Spinal cord (tissue), 10 donors: ENCODE results near the gene FOXE1. TPM values are rescaled to one million over a fixed set of nuclear protein-coding genes. Genes with fewer than 3 reads are reported as not detected.

ENCODE experiments used
- DNase-seq, 6 donors: peaks; one replicate each; pipeline versions ENCODE4 v3.0.0 to v3.0.0-alpha.2; 2013 to 2015; ENCODE audit warnings: low spot score in 6 of 6, low read depth in 4 of 6
- H3K27ac ChIP-seq: one replicate; pipeline ENCODE4 v1.5.1; 2013; ENCODE audit warnings: low read depth, low read length, control low read depth
- H3K27me3 ChIP-seq: one replicate; pipeline ENCODE4 v1.6.1; 2013; ENCODE audit warnings: low read length; ENCODE audit not compliant: control insufficient read depth, insufficient read depth
- H3K36me3 ChIP-seq: one replicate; pipeline ENCODE4 v1.6.1; 2013; ENCODE audit warnings: low read length; ENCODE audit not compliant: control insufficient read depth, insufficient read depth
- H3K4me1 ChIP-seq: one replicate; pipeline ENCODE4 v1.6.1; 2013; ENCODE audit warnings: low read length; ENCODE audit not compliant: control insufficient read depth, insufficient read depth
- H3K4me3 ChIP-seq: one replicate; pipeline ENCODE4 v1.5.1; 2013; ENCODE audit warnings: low read depth, low read length, control low read depth
- H3K9me3 ChIP-seq: one replicate; pipeline ENCODE4 v1.6.1; 2013; ENCODE audit warnings: low read length; ENCODE audit not compliant: control insufficient read depth, insufficient read depth
- WGBS: methylation state at CpG from one replicate; pipeline ENCODE4 v1.1.5; 2013; ENCODE audit warnings: missing lambda C conversion rate; ENCODE audit not compliant: insufficient coverage; 5-methylcytosine and 5-hydroxymethylcytosine counted together
- polyA plus RNA-seq, 2 donors: library from polyadenylated mRNA; unstranded; fragments of 120-200 nt; gene quantifications; one replicate each; pipeline ENCODE4 v1.2.1, GENCODE V29; 2013; ENCODE audit not compliant: insufficient read length in 2 of 2
- total RNA-seq, 2 donors: library from RNA; depleted of rRNA in 1 of 2; stranded (reverse); fragments of 120-200 nt in 1 of 2; fragments of >200 nt in 1 of 2; gene quantifications; one replicate each; pipeline versions ENCODE4 v1.2.3 to v1.2.4, GENCODE V29; 2013 to 2014
- donor health status: healthy.

FOXE1 gene
- total and polyA plus RNA-seq, 4 donors = not detected

GRCh38 chr9:97813072-97813471, 40.0 kb upstream of the FOXE1 start:
- Histone ChIP-seq H3K27me3 (no peaks in the 10 kb centered on the region), H3K9me3 (peaks cover 2% of the 10 kb centered on the region), H3K36me3 (no peaks in the 10 kb centered on the region), H3K4me1 (no peaks in the 10 kb centered on the region), H3K27ac (no peak overlapping the region), H3K4me3 (no peak overlapping the region)
- no peak for DNase-seq

- Histone ChIP-seq H3K27ac (no peak overlapping the region), H3K4me1 (no peaks in the 10 kb centered on the region), H3K4me3 (no peak overlapping the region), H3K36me3 (no peaks in the 10 kb centered on the region), H3K9me3 (peaks cover 2% of the 10 kb centered on the region), H3K27me3 (peaks cover 3% of the 10 kb centered on the region)
- no peak for DNase-seq
- WGBS = 100% methylated on average over 1 of the region's 1 CpG
Measured at GRCh38 chr9:97819735-97820134, 33.3 kb upstream of the FOXE1 start.

GRCh38 chr9:97820373-97820772, 32.7 kb upstream of the FOXE1 start:
- DNase-seq = no peak
- no CpG with 5 or more reads among the region's 1 CpG for WGBS
- Histone ChIP-seq H3K36me3 (no peaks in the 10 kb centered on the region), H3K27me3 (peaks cover 5% of the 10 kb centered on the region), H3K4me3 (no peak overlapping the region), H3K9me3 (peaks cover 2% of the 10 kb centered on the region), H3K4me1 (no peaks in the 10 kb centered on the region), H3K27ac (no peak overlapping the region)

- 33% methylated on average over 10 of the region's 15 CpGs for WGBS
Measured at GRCh38 chr9:97830884-97831829, 21.9 kb upstream of the FOXE1 start.

GRCh38 chr9:97831843-97832636, 21.0 kb upstream of the FOXE1 start:
- H3K27me3 ChIP-seq = peaks cover 5% of the 10 kb centered on the region
- 48% methylated on average over 5 of the region's 10 CpGs for WGBS
- H3K36me3 ChIP-seq = no peaks in the 10 kb centered on the region
- H3K27ac ChIP-seq = no peak overlapping the region
- no peak overlapping the region for H3K4me3 ChIP-seq
- peaks cover 7% of the 10 kb centered on the region for H3K4me1 ChIP-seq
- H3K9me3 ChIP-seq = no peaks in the 10 kb centered on the region
- no peak for DNase-seq

More at GRCh38 chr9:97830884-97831829, 21.9 kb upstream of the FOXE1 start:
- Histone ChIP-seq H3K4me3 (no peak overlapping the region), H3K9me3 (no peaks in the 10 kb centered on the region), H3K4me1 (peaks cover 7% of the 10 kb centered on the region), H3K27me3 (peaks cover 7% of the 10 kb centered on the region), H3K36me3 (no peaks in the 10 kb centered on the region), H3K27ac (no peak overlapping the region)
- DNase-seq = peak in 1 of 6 donors; percentile 47

GRCh38 chr9:97840521-97840920, 12.5 kb upstream of the FOXE1 start:
- H3K9me3 ChIP-seq = no peaks in the 10 kb centered on the region
- no peak overlapping the region for H3K4me3 ChIP-seq
- peaks cover 10% of the 10 kb centered on the region for H3K27me3 ChIP-seq
- H3K36me3 ChIP-seq = no peaks in the 10 kb centered on the region
- H3K27ac ChIP-seq = no peak overlapping the region
- no peak for DNase-seq
- no peaks in the 10 kb centered on the region for H3K4me1 ChIP-seq

GRCh38 chr9:97842960-97843359, 10.1 kb upstream of the FOXE1 start:
- Histone ChIP-seq H3K36me3 (no peaks in the 10 kb centered on the region), H3K4me1 (peaks cover 6% of the 10 kb centered on the region), H3K4me3 (no peak overlapping the region), H3K9me3 (no peaks in the 10 kb centered on the region), H3K27me3 (peaks cover 34% of the 10 kb centered on the region), H3K27ac (no peak overlapping the region)
- no peak for DNase-seq
- 100% methylated on average over 1 of the region's 2 CpGs for WGBS

GRCh38 chr9:97845130-97845529, 7.9 kb upstream of the FOXE1 start:
- no CpG with 5 or more reads among the region's 2 CpGs for WGBS
- H3K27me3 ChIP-seq = peaks cover 54% of the 10 kb centered on the region

GRCh38 chr9:97845763-97846162, 7.3 kb upstream of the FOXE1 start:
- Histone ChIP-seq H3K36me3 (no peaks in the 10 kb centered on the region), H3K27ac (no peak overlapping the region), H3K9me3 (no peaks in the 10 kb centered on the region), H3K4me1 (peaks cover 18% of the 10 kb centered on the region), H3K4me3 (no peak overlapping the region), H3K27me3 (peaks cover 59% of the 10 kb centered on the region)
- 64% methylated on average over 1 of the region's 2 CpGs for WGBS
- DNase-seq = no peak

More at GRCh38 chr9:97845130-97845529, 7.9 kb upstream of the FOXE1 start:
- DNase-seq = no peak
- Histone ChIP-seq H3K36me3 (no peaks in the 10 kb centered on the region), H3K9me3 (no peaks in the 10 kb centered on the region), H3K27ac (no peak overlapping the region), H3K4me1 (peaks cover 18% of the 10 kb centered on the region), H3K4me3 (no peak overlapping the region)
